ENCODE measurements around the gene KCNK5. TPM values are rescaled to one million over a fixed set of nuclear protein-coding genes. Genes with fewer than 3 reads are reported as not detected.

Gene KCNK5
- total and polyA plus RNA-seq, 2 of the 8 experiments (the other 6 are each of a cell fraction or from before 2014, with no cell fraction given): 20.9 to 44.3 TPM

- TF ChIP-seq CTCF (IDR thresholded peaks at IDR 0.05; ENCODE audit: control extremely low read depth in 1 of 3, insufficient read depth in 1 of 3, low read depth in 1 of 3, low read length in 3 of 3): peak in 1 of 3 experiments; percentile 10; a peak in 1 of 4 replicates
- TF ChIP-seq GTF2F1 (IDR thresholded peaks at IDR 0.05; ENCODE audit: borderline replicate concordance, low read depth, low read length): no peak
Measured at GRCh38 chr6:39218868-39219567, 10.3 kb downstream of the KCNK5 start (continued).
